Hepatocyte (in vitro differentiated cells): Measurements from ENCODE around the gene PCBP3. TPM values are rescaled to one million over a fixed set of nuclear protein-coding genes. Genes with fewer than 3 reads are reported as not detected.

Experiments
- DNase-seq: peaks from one replicate; pipeline ENCODE4 v3.0.0-alpha.2; 2016; ENCODE audit warnings: low spot score
- H2AFZ ChIP-seq: fragments of 200-600 bp; sonication (generic); 2 replicates; pipeline ENCODE4 v1.6.0; 2016; ENCODE audit warnings: antibody characterized with exemption, mild to moderate bottlenecking
- H3K27ac ChIP-seq: fragments of 200-600 bp; sonication (generic); 2 replicates; pipeline ENCODE4 v1.5.1; 2016; ENCODE audit warnings: mild to moderate bottlenecking
- H3K27me3 ChIP-seq: fragments of 200-600 bp; sonication (generic); 2 replicates; pipeline ENCODE4 v1.6.1; 2016
- H3K36me3 ChIP-seq: fragments of 200-600 bp; sonication (generic); replicated peaks from 2 replicates; pipeline ENCODE4 v1.5.1; 2016; ENCODE audit warnings: low read depth; ENCODE audit not compliant: insufficient read depth
- H3K4me1 ChIP-seq: fragments of 200-600 bp; sonication (generic); 2 replicates; pipeline ENCODE4 v1.5.1; 2016; ENCODE audit warnings: mild to moderate bottlenecking, moderate library complexity; ENCODE audit not compliant: insufficient read depth
- H3K4me2 ChIP-seq: fragments of 200-600 bp; sonication (generic); 2 replicates; pipeline ENCODE4 v1.6.0; 2016
- H3K4me3 ChIP-seq: fragments of 200-600 bp; sonication (generic); 2 replicates; pipeline ENCODE4 v1.5.1; 2016; ENCODE audit warnings: mild to moderate bottlenecking
- H3K79me2 ChIP-seq: fragments of 200-600 bp; sonication (generic); 2 replicates; pipeline ENCODE4 v1.6.0; 2017; ENCODE audit warnings: mild to moderate bottlenecking
- H3K9me2 ChIP-seq: fragments of 200-600 bp; sonication (generic); replicated peaks from 2 replicates; pipeline ENCODE4 v1.6.0; 2017; ENCODE audit warnings: mild to moderate bottlenecking; ENCODE audit not compliant: insufficient read depth
- H3K9me3 ChIP-seq: fragments of 200-600 bp; sonication (generic); 2 replicates; pipeline ENCODE4 v1.5.1; 2016; ENCODE audit warnings: low read depth, mild to moderate bottlenecking
- H4K20me1 ChIP-seq: fragments of 200-600 bp; sonication (generic); 2 replicates; pipeline ENCODE4 v1.6.0; 2016; ENCODE audit warnings: mild to moderate bottlenecking; ENCODE audit not compliant: insufficient read depth, poor library complexity, severe bottlenecking
- EZH2 ChIP-seq: fragments of 200-600 bp; sonication (generic); IDR thresholded peaks from 2 replicates; pipeline ENCODE4 v1.6.1; 2016; ENCODE audit warnings: antibody characterized with exemption, mild to moderate bottlenecking, borderline replicate concordance
- EZH2phosphoT487 ChIP-seq: fragments of 200-600 bp; sonication (generic); IDR thresholded peaks from one replicate; pipeline ENCODE4 v1.6.1; 2018; ENCODE audit warnings: antibody characterized with exemption, mild to moderate bottlenecking, low read depth, moderate library complexity; ENCODE audit not compliant: unreplicated experiment, severe bottlenecking
- WGBS: methylation state at CpG from one replicate; pipeline ENCODE4 v1.1.6; 2016; ENCODE audit warnings: low lambda C conversion rate; ENCODE audit errors: missing lambda C conversion rate; 5-methylcytosine and 5-hydroxymethylcytosine counted together
- polyA plus RNA-seq: library from polyadenylated mRNA; unstranded; fragments of >200 nt; fragmentation: Nextera tagmentation; extraction: Ambion mirVana; gene quantifications from 2 replicates; pipeline ENCODE4 v1.2.1, GENCODE V29; 2016
- total RNA-seq: library from RNA; depleted of rRNA; stranded (reverse); fragments of >200 nt; gene quantifications from 2 replicates; pipeline ENCODE4 v1.2.3, GENCODE V29; 2014
- TF ChIP-seq, protein P1 (sequence below): fragments of 200-600 bp; sonication (generic); IDR thresholded peaks from 2 replicates; pipeline ENCODE4 v1.5.1; 2016; ENCODE audit warnings: antibody characterized with exemption, mild to moderate bottlenecking; ENCODE audit not compliant: poor library complexity

Gene PCBP3
- total and polyA plus RNA-seq, 2 experiments from 2014 or later: 3.1 to 8.8 TPM

DNA sequence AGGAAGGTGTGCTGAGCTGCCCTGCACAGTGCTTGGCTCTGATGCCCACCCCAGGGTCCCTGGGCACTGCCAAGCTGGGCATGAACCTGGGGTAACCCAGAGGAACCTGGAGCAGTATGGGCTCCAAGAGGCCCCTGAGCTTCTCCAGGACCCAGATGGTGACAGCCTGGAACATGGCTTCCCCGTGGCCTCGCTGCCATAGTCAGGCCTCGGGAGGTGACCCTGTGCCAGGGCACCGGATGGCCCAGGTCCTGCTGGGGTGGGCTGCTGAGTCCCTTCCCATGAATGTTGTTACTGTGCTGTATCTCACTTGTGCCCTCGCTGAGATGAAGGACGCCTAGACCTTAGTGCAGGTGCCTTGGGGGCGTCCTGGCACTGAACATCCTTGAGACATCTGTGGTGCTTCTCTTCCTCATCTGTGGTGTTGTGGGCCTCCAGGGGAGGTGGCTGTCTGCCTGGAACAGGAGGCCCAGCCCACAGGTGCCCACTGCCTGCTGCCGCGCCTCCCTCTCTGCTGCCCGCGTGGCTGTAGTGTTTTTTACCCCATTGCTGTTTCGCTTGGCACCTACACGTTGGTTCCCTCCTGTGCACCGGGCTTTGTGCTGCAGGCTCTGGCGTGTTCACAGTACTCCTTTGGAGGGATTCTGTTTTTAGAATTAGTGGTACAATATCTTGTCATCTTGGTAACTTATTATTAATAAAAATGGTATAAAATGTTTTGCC is 160.3 kb downstream of the PCBP3 start:
- Histone ChIP-seq H3K4me3 (no peak overlapping the region), H2AFZ (no peak overlapping the region), H3K79me2 (no peaks in the 10 kb centered on the region), H3K36me3 (no peaks in the 10 kb centered on the region), H4K20me1 (no peaks in the 10 kb centered on the region), H3K4me1 (no peaks in the 10 kb centered on the region), H3K9me3 (no peaks in the 10 kb centered on the region), H3K9me2 (no peaks in the 10 kb centered on the region), H3K4me2 (no peak overlapping the region), H3K27me3 (no peaks in the 10 kb centered on the region), H3K27ac (no peak overlapping the region)
- WGBS: 94% methylated on average over 14 of the region's 15 CpGs
- TF ChIP-seq EZH2 (no peak), EZH2phosphoT487 (no peak)
- TF ChIP-seq, protein P1, sequence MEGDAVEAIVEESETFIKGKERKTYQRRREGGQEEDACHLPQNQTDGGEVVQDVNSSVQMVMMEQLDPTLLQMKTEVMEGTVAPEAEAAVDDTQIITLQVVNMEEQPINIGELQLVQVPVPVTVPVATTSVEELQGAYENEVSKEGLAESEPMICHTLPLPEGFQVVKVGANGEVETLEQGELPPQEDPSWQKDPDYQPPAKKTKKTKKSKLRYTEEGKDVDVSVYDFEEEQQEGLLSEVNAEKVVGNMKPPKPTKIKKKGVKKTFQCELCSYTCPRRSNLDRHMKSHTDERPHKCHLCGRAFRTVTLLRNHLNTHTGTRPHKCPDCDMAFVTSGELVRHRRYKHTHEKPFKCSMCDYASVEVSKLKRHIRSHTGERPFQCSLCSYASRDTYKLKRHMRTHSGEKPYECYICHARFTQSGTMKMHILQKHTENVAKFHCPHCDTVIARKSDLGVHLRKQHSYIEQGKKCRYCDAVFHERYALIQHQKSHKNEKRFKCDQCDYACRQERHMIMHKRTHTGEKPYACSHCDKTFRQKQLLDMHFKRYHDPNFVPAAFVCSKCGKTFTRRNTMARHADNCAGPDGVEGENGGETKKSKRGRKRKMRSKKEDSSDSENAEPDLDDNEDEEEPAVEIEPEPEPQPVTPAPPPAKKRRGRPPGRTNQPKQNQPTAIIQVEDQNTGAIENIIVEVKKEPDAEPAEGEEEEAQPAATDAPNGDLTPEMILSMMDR: no peak
- no peak for DNase-seq

DNA sequence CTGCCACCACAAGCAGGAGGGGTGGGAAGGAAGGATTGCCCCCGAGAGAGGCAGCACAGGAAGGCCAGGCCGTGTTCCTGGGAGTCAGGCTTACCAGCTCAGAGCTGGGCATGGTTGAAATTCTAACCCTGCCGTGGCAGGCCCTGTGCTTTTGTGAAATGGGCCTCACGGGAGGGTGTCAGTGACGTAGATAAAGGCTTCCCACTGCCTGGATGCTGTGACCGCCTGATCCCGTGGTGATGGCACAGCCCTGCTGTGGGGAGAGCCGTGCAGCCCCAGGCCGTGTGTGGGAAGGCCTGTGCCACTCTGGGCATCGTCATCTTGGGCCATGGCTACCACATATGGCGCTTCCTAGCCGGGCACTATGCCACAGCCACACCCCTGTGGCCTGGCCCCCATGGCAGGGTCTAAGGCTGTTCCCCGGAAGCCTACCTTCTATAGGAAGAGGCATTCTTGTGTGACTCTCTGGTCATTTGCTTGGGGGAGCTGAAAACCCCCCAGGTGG is 161.3 kb downstream of the PCBP3 start:
- H3K79me2 ChIP-seq: no peaks in the 10 kb centered on the region
- H3K27me3 ChIP-seq: no peaks in the 10 kb centered on the region
- H3K9me3 ChIP-seq: no peaks in the 10 kb centered on the region
- no peaks in the 10 kb centered on the region for H3K9me2 ChIP-seq
- no peak for DNase-seq
- WGBS: 84% methylated on average over 13 of the region's 13 CpGs
- no peaks in the 10 kb centered on the region for H3K36me3 ChIP-seq
- no peak for TF ChIP-seq EZH2phosphoT487
- TF ChIP-seq EZH2: no peak
- TF ChIP-seq, protein P1: no peak
- no peaks in the 10 kb centered on the region for H3K4me1 ChIP-seq
- no peak overlapping the region for H3K4me2 ChIP-seq
- no peak overlapping the region for H2AFZ ChIP-seq
- no peak overlapping the region for H3K27ac ChIP-seq
- H3K4me3 ChIP-seq: no peak overlapping the region
- H4K20me1 ChIP-seq: no peaks in the 10 kb centered on the region

DNA sequence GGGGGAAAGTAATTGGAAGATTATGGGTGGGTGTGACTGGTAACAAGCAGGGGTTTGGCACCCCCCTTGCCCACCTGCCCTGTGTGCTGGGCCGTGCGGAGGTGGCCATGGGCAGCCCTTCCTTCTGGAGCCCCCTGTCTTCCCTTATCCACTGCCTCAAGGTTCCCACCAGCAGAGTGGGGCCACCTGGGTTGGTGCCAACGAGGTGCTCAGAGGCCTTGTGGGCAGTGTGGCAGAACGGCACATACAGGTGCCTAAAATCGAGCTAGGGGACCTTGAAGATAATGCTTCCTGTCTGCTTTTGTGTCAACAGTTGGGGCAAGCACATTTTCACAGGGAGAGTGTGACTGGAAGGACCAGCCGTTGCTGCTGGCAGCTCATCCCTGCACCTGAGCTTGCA is 161.8 kb downstream of the PCBP3 start:
- Histone ChIP-seq H4K20me1 (no peaks in the 10 kb centered on the region), H2AFZ (no peak overlapping the region), H3K27me3 (no peaks in the 10 kb centered on the region), H3K9me3 (no peaks in the 10 kb centered on the region), H3K9me2 (no peaks in the 10 kb centered on the region), H3K4me1 (no peaks in the 10 kb centered on the region), H3K4me2 (no peak overlapping the region), H3K36me3 (no peaks in the 10 kb centered on the region), H3K79me2 (no peaks in the 10 kb centered on the region), H3K27ac (no peak overlapping the region), H3K4me3 (no peak overlapping the region)
- no peak for TF ChIP-seq EZH2phosphoT487
- TF ChIP-seq, protein P1: no peak
- no peak for TF ChIP-seq EZH2
- 86% methylated on average over 6 of the region's 6 CpGs for WGBS
- no peak for DNase-seq
